RWPE2 (cell line): ENCODE measurements around the gene ZNF571.

ENCODE experiments used
- ATAC-seq: fragments of 200-7000 bp; cut with Tn5 transposase; 3 replicates; pipeline ENCODE4 v1.9.1; 2021; ENCODE audit warnings: low read depth
- DNase-seq: peaks from one replicate; pipeline ENCODE4 v3.0.0-alpha.2; 2020; ENCODE audit warnings: low spot score
- H3K27ac ChIP-seq: fragments of 450-650 bp; 2 replicates; pipeline ENCODE4 v1.5.1; 2017; ENCODE audit warnings: mild to moderate bottlenecking; ENCODE audit not compliant: poor library complexity, severe bottlenecking
- H3K27me3 ChIP-seq: fragments of 250-450 bp; sonication (Bioruptor Pico); 2 replicates; pipeline ENCODE4 v1.5.1; 2021; ENCODE audit warnings: mild to moderate bottlenecking, moderate library complexity; ENCODE audit not compliant: insufficient read depth, poor library complexity, severe bottlenecking
- H3K36me3 ChIP-seq: fragments of 250-450 bp; sonication (Bioruptor Pico); 2 replicates; pipeline ENCODE4 v1.5.1; 2020; ENCODE audit warnings: low read depth, mild to moderate bottlenecking, moderate library complexity
- H3K4me1 ChIP-seq: fragments of 250-450 bp; sonication (Bioruptor Pico); 2 replicates; pipeline ENCODE4 v1.5.1; 2021; ENCODE audit warnings: mild to moderate bottlenecking, moderate library complexity; ENCODE audit not compliant: insufficient read depth, poor library complexity, severe bottlenecking
- H3K4me3 ChIP-seq: fragments of 250-450 bp; sonication (Bioruptor Pico); 2 replicates; pipeline ENCODE4 v1.5.1; 2021; ENCODE audit warnings: mild to moderate bottlenecking, moderate library complexity; ENCODE audit not compliant: severe bottlenecking
- H3K9me3 ChIP-seq: fragments of 250-450 bp; sonication (Bioruptor Pico); 2 replicates; pipeline ENCODE4 v1.5.1; 2021; ENCODE audit warnings: mild to moderate bottlenecking, moderate library complexity; ENCODE audit not compliant: severe bottlenecking
- TF ChIP-seq, protein P1 (sequence below): fragments of 450-650 bp; IDR thresholded peaks from one replicate; pipeline ENCODE4 v1.5.1; 2017; ENCODE audit warnings: mild to moderate bottlenecking, moderate library complexity; ENCODE audit not compliant: poor library complexity, severe bottlenecking

ZNF571 gene

DNA sequence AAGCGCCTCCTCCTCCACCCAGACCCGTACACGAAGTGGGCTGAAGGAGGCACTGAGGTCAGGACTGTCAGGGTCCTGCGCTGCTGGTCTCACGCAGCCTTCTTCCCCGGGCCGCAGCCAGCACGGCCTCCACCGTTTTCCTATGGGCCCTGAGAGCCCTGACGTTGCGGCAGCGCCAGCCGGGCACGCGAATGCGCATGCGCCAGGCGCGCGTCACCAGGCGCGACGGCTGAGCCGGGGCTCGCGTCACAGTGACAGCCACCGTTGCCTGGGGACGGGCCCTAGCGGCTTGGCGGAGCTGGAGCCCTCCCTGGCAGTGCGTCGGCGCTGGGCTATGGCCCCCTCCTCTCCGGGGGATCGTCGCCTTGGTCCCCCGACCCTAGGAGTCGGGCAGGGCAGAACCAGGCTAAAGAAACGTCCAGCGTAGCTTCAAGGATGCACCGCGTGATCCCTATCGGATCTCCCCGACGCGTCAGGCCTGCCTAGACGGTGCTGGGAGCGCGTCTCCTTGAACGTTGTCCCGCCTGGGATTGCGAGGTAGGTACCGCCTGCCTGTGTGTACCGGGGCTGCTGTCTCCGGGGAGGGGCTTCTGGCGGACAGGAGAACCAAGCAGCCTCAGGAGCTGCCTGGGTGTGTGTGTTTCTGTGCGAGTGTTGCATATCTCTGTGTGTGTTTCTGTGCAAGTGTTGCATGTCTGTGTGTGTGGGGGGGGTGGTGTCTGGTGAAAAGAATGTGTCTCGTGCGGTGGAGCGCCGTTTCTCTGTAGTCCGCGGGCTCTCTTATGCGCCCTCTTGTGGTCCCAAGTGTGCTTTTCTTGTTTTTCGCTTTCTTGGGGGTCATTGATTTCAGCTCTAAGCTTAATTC lies 43.2 kb downstream of the ZNF571 start:
- DNase-seq (no peak), ATAC-seq (peak; percentile 57)
- H3K9me3 ChIP-seq, result peaks cover 33% of the 10 kb centered on the region
- H3K27ac ChIP-seq, result no peak overlapping the region
- peak overlapping the region; percentile 36 for H3K4me3 ChIP-seq
- no peaks in the 10 kb centered on the region for H3K4me1 ChIP-seq
- TF ChIP-seq, protein P1, sequence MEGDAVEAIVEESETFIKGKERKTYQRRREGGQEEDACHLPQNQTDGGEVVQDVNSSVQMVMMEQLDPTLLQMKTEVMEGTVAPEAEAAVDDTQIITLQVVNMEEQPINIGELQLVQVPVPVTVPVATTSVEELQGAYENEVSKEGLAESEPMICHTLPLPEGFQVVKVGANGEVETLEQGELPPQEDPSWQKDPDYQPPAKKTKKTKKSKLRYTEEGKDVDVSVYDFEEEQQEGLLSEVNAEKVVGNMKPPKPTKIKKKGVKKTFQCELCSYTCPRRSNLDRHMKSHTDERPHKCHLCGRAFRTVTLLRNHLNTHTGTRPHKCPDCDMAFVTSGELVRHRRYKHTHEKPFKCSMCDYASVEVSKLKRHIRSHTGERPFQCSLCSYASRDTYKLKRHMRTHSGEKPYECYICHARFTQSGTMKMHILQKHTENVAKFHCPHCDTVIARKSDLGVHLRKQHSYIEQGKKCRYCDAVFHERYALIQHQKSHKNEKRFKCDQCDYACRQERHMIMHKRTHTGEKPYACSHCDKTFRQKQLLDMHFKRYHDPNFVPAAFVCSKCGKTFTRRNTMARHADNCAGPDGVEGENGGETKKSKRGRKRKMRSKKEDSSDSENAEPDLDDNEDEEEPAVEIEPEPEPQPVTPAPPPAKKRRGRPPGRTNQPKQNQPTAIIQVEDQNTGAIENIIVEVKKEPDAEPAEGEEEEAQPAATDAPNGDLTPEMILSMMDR, result no peak
- H3K27me3 ChIP-seq, result no peaks in the 10 kb centered on the region
- H3K36me3 ChIP-seq, result no peaks in the 10 kb centered on the region

DNA sequence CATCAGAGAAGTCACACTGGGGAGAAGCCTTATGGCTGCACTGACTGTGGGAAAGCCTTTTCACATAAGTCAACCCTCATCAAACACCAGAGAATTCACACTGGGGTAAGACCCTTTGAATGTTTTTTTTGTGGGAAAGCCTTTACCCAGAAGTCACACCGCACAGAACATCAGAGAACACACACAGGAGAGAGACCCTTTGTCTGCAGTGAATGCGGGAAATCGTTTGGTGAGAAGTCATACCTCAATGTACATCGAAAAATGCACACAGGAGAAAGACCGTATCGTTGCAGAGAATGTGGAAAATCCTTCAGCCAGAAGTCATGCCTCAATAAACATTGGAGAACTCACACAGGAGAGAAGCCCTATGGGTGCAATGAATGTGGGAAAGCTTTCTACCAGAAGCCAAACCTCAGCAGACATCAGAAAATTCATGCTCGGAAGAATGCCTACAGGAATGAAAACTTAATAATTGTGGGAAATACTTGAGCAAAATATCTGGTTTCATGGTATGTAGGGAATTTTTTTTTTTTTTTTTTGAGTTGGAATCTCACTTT lies 57.1 kb downstream of the ZNF571 start:
- H3K27ac ChIP-seq, result no peak overlapping the region
- H3K4me3 ChIP-seq, result no peak overlapping the region
- TF ChIP-seq, protein P1, result no peak
- peaks cover 25% of the 10 kb centered on the region for H3K9me3 ChIP-seq
- ATAC-seq (no peak), DNase-seq (no peak)
- no peaks in the 10 kb centered on the region for H3K27me3 ChIP-seq
- no peaks in the 10 kb centered on the region for H3K4me1 ChIP-seq
- peaks cover 51% of the 10 kb centered on the region for H3K36me3 ChIP-seq

DNA sequence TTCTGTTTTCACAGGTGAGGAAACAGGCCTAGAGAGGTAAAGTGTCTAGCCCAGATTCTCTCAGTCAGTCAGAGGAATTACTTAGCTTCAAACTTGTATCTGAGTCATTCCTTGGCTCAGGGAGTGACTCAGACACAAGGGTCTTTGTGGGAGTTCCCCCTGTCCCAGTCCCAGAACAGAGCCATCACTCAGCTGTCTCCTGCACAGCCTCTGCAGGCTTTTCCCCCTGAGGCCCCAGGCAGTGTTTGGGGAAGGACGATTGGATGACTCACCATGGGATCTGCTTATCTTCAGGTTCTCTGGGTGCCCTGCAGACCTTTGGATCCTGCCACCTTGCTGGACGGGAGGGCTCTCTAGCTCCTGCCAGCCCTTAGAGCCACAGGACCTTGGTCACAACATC lies 74.7 kb downstream of the ZNF571 start:
- TF ChIP-seq, protein P1, result no peak
- H3K27me3 ChIP-seq, result no peaks in the 10 kb centered on the region
- no peaks in the 10 kb centered on the region for H3K4me1 ChIP-seq
- H3K27ac ChIP-seq, result no peak overlapping the region
- H3K36me3 ChIP-seq, result peaks cover 18% of the 10 kb centered on the region
- no peak overlapping the region for H3K4me3 ChIP-seq
- DNase-seq (no peak), ATAC-seq (peak; percentile 72)
- H3K9me3 ChIP-seq, result peaks cover 4% of the 10 kb centered on the region
